ENCODE measurements around the gene PCDHB10.
A peak's percentile ranks its signal among the peaks of the same experiment; 100 is the strongest.
"Not testable (repeated sequence)": the region's sequence is repeated elsewhere in the genome, so short reads cannot be mapped to it uniquely, and the experiment has no call there.

PCDHB10 gene

DNA sequence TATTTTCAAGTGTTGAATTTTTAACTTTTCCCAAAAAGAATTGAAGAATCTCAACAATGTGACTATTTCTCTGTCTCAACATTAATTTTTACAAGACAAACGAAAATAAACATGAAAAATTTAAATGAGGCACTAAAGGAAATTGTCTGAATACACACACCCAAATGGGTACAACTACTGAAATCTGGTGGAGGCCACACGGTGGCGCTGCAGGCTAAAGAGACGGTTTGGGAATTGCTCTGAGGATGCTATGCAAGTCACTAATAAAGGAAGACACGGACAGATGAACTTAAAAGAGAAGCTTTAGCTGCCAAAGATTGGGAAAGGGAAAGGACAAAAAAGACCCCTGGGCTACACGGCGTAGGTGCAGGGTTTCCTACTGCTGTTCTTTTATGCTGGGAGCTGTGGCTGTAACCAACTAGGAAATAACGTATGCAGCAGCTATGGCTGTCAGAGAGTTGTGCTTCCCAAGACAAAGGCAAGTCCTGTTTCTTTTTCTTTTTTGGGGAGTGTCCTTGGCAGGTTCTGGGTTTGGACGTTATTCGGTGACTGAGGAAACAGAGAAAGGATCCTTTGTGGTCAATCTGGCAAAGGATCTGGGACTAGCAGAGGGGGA is at the start of gene PCDHB10:
Gene PCDHB10, plus strand, starts transcription at position 244 of the 616 bp plus-strand sequence. Its CDS starts 200 bp downstream, at position 444.
- no peak for DNase-seq (ENCODE audit: low read depth)

DNA sequence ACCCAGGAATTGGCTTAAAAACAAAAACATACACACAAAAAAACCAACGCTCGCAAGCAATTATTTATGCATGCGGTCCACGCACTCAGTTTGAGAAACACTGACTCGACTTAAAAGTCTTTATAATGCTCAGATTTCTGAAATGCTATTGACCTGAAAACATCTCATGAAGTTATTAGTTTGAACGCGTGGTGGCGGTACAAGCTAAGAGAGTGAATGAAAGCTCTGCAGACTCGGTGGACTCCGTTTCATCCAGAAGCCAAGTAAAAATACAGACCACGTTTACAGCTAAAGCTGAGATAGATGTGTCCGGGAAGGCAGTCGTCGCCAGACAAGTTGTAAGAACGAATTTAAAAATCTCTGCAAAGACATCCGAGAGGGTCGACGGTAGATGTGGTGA is 42.3 kb upstream of the PCDHB10 start, which contains the start of gene PCDHB6:
Gene PCDHB6, plus strand, starts transcription at position 246 of the 400 bp plus-strand sequence. CDS start 201 bp downstream, outside the sequence.
- peak; percentile 5 for DNase-seq (ENCODE audit: low read depth)

DNA sequence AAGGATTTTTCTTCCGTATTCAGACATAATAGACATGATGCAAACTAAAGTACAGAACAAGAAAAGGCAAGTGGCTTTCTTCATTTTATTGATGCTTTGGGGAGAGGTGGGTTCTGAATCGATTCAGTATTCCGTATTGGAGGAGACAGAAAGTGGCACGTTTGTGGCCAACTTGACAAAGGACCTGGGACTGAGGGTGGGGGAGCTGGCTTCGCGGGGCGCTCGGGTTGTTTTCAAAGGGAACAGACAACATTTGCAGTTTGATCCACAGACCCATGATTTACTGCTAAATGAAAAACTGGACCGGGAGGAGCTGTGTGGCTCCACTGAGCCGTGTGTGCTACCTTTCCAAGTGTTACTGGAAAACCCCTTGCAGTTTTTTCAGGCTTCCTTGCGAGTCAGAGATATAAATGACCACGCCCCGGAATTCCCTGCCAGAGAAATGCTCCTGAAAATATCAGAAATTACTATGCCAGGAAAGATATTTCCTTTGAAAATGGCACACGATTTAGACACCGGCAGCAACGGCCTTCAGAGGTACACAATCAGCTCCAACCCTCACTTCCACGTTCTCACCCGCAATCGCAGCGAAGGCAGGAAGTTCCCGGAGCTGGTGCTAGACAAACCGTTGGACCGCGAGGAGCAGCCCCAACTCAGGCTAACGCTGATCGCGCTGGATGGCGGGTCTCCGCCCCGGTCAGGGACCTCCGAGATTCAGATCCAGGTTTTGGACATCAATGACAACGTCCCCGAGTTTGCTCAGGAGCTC is 41.7 kb upstream of the PCDHB10 start:
- no peak for DNase-seq (ENCODE audit: low read depth)

DNA sequence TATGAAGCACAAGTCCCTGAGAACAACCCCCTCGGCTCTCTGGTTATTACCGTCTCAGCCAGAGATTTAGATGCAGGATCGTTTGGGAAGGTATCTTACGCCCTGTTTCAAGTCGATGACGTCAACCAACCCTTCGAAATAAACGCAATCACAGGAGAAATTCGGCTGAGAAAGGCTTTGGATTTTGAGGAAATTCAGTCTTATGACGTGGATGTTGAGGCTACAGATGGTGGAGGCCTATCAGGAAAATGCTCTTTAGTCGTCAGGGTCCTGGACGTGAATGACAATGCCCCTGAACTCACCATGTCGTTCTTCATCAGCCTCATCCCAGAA is 41.2 kb upstream of the PCDHB10 start:
- DNase-seq (ENCODE audit: low read depth), result no peak

DNA sequence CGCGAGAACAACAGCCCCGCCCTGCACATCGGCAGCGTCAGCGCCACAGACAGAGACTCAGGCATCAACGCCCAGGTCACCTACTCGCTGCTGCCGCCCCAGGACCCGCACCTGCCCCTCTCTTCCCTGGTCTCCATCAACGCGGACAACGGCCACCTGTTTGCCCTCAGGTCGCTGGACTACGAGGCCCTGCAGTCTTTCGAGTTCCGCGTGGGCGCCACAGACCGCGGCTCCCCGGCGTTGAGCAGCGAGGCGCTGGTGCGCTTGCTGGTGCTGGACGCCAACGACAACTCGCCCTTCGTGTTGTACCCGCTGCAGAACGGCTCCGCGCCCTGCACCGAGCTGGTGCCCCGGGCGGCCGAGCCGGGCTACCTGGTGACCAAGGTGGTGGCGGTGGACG is 40.5 kb upstream of the PCDHB10 start:
- not testable (repeated sequence) for DNase-seq (ENCODE audit: low read depth)

DNA sequence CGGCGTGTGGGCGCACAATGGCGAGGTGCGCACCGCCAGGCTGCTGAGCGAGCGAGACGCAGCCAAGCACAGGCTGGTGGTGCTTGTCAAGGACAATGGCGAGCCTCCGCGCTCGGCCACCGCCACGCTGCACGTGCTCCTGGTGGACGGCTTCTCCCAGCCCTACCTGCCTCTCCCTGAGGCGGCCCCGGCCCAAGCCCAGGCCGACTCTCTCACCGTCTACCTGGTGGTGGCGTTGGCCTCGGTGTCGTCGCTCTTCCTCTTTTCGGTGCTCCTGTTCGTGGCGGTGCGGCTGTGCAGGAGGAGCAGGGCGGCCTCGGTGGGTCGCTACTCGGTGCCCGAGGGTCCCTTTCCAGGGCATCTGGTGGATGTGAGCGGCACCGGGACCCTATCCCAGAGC is 40.1 kb upstream of the PCDHB10 start:
- not testable (repeated sequence) for DNase-seq (ENCODE audit: low read depth)

DNA sequence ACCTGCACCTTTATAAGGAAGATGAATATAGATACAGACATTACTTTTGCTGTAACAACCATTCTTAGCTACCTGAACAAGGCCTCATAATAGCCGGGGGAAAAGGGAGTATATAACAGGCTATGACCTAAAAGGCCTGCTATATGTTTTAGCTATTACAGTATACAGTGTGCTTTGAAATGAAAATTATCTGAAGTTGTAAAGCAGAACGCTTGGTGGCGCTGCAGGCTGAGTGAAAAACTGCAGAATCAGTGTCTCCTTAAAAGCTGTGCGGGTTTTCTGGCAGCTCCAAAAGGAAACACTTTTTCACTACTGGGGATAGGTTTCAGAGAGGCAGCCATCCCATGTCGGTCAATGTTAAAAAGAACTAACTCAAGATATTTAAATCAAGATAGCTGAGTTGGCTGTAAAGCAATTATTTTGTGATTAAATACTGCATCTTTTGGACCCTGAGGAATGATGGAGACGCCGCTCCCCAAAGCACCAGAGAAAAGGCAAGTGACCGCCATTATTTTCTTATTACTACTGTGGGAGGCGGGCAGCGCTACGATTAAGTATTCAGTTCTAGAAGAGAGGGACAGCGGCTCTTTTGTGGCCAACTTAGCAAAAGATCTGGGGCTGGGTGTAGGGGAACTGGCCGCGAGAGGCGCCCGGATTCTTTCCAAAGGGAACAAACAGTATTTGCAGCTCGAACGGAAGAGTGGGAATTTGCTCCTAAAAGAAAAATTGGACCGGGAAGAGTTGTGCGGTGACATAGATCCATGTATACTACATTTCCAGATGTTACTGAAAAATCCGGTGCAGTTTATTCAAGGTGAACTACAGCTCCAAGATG is 36.4 kb upstream of the PCDHB10 start:
- DNase-seq (ENCODE audit: low read depth), result no peak

DNA sequence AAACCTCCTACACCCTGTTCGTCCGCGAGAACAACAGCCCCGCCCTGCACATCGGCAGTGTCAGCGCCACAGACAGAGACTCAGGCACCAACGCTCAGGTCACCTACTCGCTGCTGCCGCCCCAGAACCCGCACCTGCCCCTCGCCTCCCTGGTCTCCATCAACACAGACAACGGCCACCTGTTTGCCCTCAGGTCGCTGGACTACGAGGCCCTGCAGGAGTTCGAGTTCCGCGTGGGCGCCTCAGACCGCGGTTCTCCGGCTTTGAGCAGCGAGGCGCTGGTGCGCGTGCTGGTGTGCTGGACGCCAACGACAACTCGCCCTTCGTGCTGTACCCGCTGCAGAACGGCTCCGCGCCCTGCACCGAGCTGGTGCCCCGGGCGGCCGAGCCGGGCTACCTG is 34.8 kb upstream of the PCDHB10 start:
- DNase-seq (ENCODE audit: low read depth), result not testable (repeated sequence)

DNA sequence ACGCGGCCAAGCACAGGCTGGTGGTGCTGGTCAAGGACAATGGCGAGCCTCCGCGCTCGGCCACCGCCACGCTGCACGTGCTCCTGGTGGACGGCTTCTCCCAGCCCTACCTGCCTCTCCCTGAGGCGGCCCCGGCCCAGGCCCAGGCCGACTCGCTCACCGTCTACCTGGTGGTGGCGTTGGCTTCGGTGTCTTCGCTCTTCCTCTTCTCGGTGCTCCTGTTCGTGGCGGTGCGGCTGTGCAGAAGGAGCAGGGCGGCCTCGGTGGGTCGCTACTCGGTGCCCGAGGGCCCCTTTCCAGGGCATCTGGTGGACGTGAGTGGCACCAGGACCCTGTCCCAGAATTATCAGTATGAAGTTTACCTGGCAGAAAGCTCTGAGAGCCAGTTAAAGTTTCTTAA is 34.3 kb upstream of the PCDHB10 start:
- not testable (repeated sequence) for DNase-seq (ENCODE audit: low read depth)

DNA sequence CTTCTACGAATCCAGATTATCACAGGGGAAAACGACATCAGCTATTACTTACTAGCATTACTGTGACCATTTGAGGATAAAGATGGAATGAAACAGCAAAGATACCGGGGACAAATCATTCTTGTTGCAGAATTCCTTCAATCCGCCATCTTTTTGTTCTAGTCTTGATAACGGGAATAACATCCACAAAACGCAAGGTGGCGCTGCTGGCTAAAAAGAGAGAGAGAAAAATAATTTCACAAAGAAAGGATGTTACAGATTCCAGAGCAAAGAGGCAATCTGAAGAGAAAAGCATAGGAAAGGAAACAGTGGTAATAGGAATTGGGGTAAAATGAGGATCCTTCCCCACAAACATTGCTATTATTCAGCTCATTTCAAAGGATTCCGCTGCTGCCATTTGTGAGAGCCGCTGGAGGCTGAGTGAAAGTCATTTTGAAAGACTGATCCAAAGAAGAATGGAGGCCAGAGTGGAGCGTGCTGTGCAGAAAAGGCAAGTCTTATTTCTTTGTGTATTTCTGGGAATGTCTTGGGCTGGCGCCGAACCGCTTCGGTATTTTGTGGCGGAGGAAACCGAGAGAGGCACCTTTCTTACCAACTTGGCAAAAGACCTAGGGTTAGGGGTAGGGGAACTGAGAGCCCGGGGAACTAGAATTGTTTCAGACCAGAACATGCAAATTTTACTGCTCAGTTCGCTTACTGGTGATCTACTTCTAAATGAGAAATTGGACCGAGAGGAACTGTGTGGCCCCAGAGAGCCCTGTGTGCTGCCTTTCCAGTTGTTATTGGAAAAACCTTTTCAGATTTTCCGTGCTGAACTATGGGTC is 19.6 kb upstream of the PCDHB10 start, which contains the start of gene PCDHB7:
Gene PCDHB7, plus strand, starts transcription at position 264 of the 824 bp plus-strand sequence. Its CDS starts 192 bp downstream, at position 456.
- no peak for DNase-seq (ENCODE audit: low read depth)

DNA sequence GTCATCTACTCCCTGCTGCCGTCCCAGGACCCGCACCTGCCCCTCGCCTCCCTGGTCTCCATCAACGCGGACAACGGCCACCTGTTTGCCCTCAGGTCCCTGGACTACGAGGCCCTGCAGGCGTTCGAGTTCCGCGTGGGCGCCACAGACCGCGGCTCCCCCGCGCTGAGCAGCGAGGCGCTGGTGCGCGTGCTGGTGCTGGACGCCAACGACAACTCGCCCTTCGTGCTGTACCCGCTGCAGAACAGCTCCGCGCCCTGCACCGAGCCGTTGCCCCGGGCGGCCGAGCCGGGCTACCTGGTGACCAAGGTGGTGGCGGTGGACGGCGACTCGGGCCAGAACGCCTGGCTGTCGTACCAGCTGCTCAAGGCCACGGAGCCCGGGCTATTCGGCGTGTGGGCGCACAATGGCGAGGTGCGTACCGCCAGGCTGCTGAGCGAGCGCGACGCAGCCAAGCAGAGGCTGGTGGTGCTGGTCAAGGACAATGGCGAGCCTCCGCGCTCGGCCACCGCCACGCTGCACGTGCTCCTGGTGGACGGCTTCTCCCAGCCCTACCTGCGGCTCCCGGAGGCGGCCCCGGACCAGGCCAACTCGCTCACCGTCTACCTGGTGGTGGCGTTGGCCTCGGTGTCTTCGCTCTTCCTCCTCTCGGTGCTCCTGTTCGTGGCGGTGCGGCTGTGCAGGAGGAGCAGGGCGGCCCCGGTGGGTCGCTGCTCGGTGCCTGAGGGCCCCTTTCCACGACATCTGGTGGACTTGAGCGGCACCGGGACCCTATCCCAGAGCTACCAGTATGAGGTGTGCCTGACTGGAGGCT is 17.7 kb upstream of the PCDHB10 start:
- not testable (repeated sequence) for DNase-seq (ENCODE audit: low read depth)

DNA sequence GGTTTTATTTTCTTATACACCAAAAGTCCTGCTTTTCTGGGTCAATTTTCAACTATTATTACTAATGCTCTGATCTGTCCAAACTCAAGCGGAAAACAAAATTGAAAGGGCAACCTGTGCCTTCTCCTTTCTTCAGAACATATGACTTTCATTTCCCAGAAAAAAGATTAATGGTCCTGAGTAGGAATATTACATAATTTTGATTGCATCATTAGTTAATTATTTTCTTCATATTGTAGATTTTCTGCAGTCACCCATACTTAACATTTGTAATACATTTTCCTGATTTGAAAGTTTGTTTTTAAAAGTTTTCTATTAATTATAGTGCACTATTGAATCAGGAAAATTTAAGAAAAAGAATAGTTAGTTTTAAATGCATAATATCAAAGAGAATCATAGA is 16.2 kb upstream of the PCDHB10 start:
- DNase-seq (ENCODE audit: low read depth), result no peak

DNA sequence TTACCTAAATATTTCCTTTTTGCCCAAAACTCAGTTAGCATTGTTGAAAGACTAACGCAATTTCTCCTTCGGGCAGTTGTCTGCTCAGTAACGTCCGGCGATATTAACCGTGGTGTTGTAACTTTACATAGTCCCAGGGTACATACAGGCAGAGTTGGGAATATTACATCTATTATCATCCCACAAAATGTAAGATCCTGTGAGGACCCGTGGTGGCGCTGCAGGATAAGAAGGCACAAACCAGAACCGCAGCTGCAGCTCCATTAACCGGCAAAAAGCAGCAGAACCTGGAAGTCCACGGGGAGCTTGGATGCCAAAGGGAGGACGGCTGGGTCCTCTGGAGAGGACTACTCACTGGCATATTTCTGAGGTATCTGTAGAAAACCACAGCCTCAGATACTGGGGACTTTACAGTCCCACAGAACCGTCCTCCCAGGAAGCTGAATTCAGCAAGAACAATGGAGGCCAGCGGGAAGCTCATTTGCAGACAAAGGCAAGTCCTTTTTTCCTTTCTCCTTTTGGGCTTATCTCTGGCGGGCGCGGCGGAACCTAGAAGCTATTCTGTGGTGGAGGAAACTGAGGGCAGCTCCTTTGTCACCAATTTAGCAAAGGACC is 14.5 kb upstream of the PCDHB10 start, which contains the start of gene PCDHB8:
Gene PCDHB8, plus strand, starts transcription at position 214 of the 615 bp plus-strand sequence. Its CDS starts 245 bp downstream, at position 459.
- DNase-seq (ENCODE audit: low read depth), result not testable (repeated sequence)

DNA sequence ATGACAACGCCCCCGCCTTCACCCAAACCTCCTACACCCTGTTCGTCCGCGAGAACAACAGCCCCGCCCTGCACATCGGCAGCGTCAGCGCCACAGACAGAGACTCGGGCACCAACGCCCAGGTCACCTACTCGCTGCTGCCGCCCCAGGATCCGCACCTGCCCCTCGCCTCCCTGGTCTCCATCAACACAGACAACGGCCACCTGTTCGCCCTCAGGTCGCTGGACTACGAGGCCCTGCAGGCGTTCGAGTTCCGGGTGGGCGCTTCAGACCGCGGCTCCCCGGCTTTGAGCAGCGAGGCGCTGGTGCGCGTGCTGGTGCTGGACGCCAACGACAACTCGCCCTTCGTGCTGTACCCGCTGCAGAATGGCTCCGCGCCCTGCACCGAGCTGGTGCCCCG is 12.8 kb upstream of the PCDHB10 start:
- not testable (repeated sequence) for DNase-seq (ENCODE audit: low read depth)

DNA sequence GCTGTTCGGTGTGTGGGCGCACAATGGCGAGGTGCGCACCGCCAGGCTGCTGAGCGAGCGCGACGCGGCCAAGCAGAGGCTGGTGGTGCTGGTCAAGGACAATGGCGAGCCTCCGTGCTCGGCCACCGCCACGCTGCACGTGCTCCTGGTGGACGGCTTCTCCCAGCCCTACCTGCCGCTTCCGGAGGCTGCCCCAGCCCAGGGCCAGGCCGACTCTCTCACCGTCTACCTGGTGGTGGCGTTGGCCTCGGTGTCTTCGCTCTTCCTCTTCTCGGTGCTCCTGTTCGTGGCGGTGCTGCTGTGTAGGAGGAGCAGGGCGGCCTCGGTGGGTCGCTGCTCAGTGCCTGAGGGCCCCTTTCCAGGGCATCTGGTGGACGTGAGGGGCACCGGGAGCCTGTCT is 12.3 kb upstream of the PCDHB10 start:
- DNase-seq (ENCODE audit: low read depth), result not testable (repeated sequence)

DNA sequence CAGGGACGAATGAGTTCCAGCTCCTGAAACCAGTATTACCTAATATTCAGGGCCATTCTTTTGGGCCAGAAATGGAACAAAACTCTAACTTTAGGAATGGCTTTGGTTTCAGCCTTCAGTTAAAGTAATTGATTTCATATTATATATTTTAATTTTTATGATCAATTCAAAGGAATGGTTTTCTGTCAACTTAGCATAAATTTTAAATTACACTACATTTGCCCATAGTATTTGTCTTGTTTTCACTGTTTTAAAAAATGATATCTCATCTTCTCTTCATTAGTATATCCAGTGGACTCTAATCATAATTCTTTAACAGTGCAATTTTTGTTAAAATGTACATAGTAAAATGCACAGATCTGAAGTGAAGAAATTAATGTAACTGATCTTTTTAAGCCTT is 11.8 kb upstream of the PCDHB10 start:
- no peak for DNase-seq (ENCODE audit: low read depth)

DNA sequence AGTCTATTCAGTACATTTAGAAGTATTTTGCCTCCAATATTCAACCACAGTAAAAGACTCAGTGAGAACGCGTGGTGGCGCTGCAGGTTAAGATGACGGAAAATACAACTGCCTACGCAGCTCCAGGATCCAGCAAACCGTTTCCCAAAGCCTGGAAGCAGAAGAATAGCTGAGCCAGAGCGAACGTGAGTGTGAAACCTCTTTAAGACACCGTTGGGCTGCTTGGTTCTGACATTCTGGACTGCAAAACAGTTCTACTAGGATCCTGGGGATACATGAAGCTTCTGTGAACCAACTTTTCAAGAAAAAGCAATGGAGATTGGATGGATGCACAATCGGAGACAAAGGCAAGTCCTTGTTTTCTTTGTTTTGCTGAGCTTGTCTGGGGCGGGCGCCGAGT is 9.9 kb upstream of the PCDHB10 start, which contains the start of gene PCDHB16:
Gene PCDHB16, plus strand, starts transcription at position 140 of the 400 bp plus-strand sequence. Its CDS starts 173 bp downstream, at position 313.
- peak; percentile 15 for DNase-seq (ENCODE audit: low read depth)

DNA sequence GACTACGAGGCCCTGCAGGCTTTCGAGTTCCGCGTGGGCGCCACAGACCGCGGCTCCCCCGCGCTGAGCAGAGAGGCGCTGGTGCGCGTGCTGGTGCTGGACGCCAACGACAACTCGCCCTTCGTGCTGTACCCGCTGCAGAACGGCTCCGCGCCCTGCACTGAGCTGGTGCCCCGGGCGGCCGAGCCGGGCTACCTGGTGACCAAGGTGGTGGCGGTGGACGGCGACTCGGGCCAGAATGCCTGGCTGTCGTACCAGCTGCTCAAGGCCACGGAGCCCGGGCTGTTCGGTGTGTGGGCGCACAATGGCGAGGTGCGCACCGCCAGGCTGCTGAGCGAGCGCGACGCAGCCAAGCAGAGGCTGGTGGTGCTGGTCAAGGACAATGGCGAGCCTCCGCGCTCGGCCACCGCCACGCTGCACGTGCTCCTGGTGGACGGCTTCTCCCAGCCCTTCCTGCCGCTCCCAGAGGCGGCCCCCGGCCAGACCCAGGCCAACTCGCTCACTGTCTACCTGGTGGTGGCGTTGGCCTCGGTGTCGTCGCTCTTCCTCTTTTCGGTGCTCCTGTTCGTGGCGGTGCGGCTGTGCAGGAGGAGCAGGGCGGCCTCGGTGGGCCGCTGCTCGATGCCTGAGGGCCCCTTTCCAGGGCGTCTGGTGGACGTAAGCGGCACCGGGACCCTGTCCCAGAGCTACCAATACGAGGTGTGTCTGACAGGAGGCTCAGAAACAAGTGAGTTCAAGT is 7.9 kb upstream of the PCDHB10 start:
- not testable (repeated sequence) for DNase-seq (ENCODE audit: low read depth)

DNA sequence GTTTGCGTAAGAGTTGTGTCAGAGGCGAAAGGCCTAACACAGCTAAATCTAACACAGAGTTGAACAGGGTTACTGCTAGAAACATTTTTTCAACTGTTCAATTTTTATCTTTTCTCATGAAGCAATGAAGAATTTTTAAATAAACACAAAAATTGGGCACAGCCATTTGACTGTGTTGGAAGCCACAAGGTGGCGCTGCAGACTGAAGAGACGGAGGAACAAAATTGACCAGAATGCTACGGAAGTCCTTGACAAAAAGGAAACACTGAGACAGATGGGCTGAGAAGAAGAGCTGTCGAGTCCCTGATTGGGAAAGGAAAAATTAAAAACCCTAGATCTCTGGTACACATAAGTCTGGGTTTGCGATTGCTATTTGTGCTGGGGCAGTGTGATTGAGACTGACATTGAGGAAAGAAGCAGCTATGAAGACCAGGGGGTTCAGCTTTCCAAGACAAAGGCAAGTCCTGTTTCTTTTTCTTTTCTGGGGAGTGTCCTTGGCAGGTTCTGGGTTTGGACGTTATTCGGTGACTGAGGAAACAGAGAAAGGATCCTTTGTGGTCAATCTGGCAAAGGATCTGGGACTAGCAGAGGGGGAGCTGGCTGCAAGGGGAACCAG is 5.1 kb upstream of the PCDHB10 start, which contains the start of gene PCDHB9:
Gene PCDHB9, plus strand, starts transcription at position 265 of the 616 bp plus-strand sequence. Its CDS starts 158 bp downstream, at position 423.
- DNase-seq (ENCODE audit: low read depth), result no peak

Measured in stromal cell of bone marrow (primary cell).